Neutrophil (primary cell): ENCODE data around the gene ZC3H12D.
"Not testable (repeated sequence)": the region's sequence is repeated elsewhere in the genome, so short reads cannot be mapped to it uniquely, and the experiment has no call there.

Experiments
- H3K27ac ChIP-seq: fragments of 200-600 bp; sonication (generic); 2 replicates; pipeline ENCODE4 v1.5.1; 2016; ENCODE audit warnings: mild to moderate bottlenecking, moderate library complexity
- H3K27me3 ChIP-seq: fragments of 200-600 bp; sonication (generic); 2 replicates; pipeline ENCODE4 v1.6.0; 2016; ENCODE audit warnings: mild to moderate bottlenecking
- H3K36me3 ChIP-seq: fragments of 200-600 bp; sonication (generic); 2 replicates; pipeline ENCODE4 v1.5.1; 2017
- H3K4me1 ChIP-seq, 2 experiments: fragments of 200-600 bp in 1 of 2; sonication (generic) in 1 of 2; 1 replicate in 1 of 2; 2 replicates in 1 of 2; pipeline versions ENCODE4 v1.5.1 to v1.6.1; 2013 to 2016; ENCODE audit warnings: low read depth in 1 of 2, low read length in 1 of 2, mild to moderate bottlenecking in 1 of 2, moderate library complexity in 1 of 2; ENCODE audit not compliant: control insufficient read depth in 1 of 2, insufficient read depth in 1 of 2
- H3K4me3 ChIP-seq, 2 experiments: fragments of 200-600 bp in 1 of 2; sonication (generic) in 1 of 2; 1 replicate in 1 of 2; 2 replicates in 1 of 2; pipeline ENCODE4 v1.5.1; 2013 to 2016; ENCODE audit warnings: low read depth in 1 of 2, low read length in 1 of 2, mild to moderate bottlenecking in 1 of 2, moderate library complexity in 1 of 2
- H3K9me3 ChIP-seq: fragments of 200-600 bp; sonication (generic); 2 replicates; pipeline ENCODE4 v1.5.1; 2016
- TF ChIP-seq, protein P1 (sequence below): fragments of 200-600 bp; sonication (generic); IDR thresholded peaks from 2 replicates; pipeline ENCODE4 v1.5.1; 2016; ENCODE audit warnings: antibody characterized with exemption

ZC3H12D gene

GRCh38 chr6:149499066-149499465 lies 14.3 kb upstream of the ZC3H12D start:
- Histone ChIP-seq H3K4me1 (no peaks in the 10 kb centered on the region), H3K36me3 (peaks cover 4% of the 10 kb centered on the region), H3K4me3 (no peak overlapping the region), H3K27ac (no peak overlapping the region), H3K27me3 (no peaks in the 10 kb centered on the region), H3K9me3 (no peaks in the 10 kb centered on the region)
- TF ChIP-seq, protein P1, sequence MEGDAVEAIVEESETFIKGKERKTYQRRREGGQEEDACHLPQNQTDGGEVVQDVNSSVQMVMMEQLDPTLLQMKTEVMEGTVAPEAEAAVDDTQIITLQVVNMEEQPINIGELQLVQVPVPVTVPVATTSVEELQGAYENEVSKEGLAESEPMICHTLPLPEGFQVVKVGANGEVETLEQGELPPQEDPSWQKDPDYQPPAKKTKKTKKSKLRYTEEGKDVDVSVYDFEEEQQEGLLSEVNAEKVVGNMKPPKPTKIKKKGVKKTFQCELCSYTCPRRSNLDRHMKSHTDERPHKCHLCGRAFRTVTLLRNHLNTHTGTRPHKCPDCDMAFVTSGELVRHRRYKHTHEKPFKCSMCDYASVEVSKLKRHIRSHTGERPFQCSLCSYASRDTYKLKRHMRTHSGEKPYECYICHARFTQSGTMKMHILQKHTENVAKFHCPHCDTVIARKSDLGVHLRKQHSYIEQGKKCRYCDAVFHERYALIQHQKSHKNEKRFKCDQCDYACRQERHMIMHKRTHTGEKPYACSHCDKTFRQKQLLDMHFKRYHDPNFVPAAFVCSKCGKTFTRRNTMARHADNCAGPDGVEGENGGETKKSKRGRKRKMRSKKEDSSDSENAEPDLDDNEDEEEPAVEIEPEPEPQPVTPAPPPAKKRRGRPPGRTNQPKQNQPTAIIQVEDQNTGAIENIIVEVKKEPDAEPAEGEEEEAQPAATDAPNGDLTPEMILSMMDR = no peak

DNA sequence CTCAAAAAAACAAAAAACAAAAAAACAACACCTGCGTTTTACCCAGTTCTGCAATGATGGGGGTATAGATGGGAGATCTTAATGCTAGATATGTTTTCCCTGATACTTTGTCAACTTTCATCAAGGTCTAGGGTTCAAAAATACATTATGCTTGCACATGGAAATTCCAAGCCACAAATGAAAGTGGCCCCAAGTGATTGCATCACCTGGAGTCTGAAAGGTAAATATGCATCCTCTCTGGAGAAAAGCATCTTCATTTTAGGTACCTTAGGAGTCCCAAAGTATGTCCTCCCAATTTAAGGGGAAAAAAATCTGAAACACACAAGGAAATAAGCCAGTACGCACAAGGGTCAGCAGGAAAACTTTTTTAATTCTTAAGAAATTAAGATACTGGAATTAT lies 12.6 kb upstream of the ZC3H12D start:
- Histone ChIP-seq H3K36me3 (peaks cover 4% of the 10 kb centered on the region), H3K27me3 (no peaks in the 10 kb centered on the region), H3K4me1 (no peaks in the 10 kb centered on the region), H3K27ac (no peak overlapping the region), H3K9me3 (no peaks in the 10 kb centered on the region), H3K4me3 (no peak overlapping the region)
- TF ChIP-seq, protein P1 = no peak

DNA sequence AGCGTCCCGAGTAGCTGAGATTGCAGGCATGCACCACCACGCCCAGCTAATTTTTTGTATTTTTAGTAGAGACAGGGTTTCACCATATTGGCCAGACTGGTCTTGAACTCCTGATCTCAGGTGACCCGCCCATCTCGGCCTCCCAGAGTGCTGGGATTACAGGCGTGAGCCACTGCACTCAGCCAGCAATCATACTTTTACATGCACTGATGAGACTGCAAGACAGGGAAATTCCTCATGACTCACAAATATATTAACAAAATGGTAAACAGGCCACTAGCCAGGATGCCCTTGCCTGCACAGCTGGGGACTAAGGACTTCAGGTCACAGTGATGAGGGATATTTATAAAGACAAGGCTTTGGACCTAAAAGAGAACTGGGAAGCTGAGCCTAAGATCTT lies 11.8 kb upstream of the ZC3H12D start:
- H3K4me3 ChIP-seq, H3K27me3 ChIP-seq, H3K36me3 ChIP-seq, H3K9me3 ChIP-seq, H3K4me1 ChIP-seq, H3K27ac ChIP-seq: not testable (repeated sequence)

DNA sequence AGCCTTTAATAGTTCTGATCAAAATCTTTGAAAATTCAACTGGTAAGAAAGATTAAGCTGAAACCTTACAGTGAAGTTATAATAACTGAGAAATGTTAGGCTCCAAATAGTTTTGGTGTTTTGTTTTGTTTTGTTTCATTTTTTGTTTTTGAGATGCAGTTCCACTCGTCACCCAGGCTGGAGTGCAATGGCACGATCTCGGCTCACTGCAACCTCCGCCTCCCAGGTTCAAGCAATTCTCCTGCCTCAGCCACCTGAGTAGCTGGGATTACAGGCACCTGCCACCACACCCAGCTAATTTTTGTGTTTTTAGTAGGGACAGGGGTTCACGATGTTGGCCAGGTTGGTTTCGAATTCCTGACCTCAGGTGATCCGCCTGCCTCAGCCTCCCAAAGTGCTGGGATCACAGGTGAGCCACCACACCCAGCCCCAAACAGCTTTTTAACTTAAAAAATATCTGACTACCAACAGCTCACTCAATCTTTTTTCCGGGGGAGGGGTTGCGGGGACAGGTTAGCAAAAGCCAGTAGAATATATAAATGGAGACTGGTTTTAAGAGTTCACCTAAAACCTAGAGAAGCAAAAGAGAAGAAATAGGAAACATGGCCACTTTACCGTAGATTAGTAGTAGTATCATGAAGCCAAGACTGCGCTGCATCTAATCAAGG lies 10.7 kb upstream of the ZC3H12D start:
- not testable (repeated sequence) for H3K9me3 ChIP-seq, H3K27me3 ChIP-seq, H3K4me3 ChIP-seq, H3K27ac ChIP-seq, H3K4me1 ChIP-seq, H3K36me3 ChIP-seq

DNA sequence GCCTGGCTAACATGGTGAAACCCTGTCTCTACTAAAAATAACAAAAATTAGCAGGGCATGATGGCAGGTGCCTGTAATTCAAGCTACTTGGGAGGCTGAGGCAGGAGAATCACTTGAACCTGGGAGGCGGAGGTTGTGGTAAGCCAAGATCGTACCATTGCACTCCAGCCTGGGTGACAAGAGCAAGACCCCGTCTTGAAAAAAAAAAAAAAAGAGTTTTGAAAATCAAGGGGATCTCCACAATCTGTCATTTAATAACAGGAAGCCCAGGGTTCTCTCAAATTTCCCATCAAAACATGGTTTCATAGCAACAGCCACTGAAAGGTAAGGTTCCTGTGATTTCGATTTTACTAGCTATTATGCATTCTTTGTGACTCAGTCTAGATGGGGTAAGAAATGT lies 10.0 kb upstream of the ZC3H12D start:
- not testable (repeated sequence) for H3K27me3 ChIP-seq, H3K4me1 ChIP-seq, H3K4me3 ChIP-seq, H3K9me3 ChIP-seq, H3K36me3 ChIP-seq, H3K27ac ChIP-seq

DNA sequence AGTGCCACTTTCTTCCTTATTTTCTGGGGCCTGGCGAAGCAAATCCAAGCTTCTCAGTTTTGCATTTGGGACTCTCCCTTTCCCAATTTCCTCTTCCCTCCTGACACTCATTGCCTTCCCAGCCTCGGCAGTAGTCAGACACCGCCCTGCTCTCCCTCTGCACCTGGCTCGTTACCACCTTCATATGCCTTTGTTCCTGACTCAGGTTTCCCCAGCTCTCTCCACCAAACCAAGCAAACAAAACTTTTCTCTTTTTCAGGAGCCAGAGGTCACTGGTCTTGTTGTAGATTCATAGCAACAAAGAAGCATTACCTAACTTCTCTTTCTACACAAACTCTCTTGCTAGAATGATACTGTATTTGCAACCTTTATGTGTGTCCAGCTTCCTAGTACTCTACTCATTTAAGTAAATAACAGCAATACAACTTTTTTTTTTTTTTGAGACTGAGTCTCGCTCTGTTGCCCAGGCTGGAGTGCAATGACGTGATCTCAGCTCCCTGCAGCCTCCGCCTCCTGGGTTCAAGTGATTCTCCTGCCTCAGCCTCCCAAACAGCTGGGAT lies 9.0 kb upstream of the ZC3H12D start:
- no peaks in the 10 kb centered on the region for H3K9me3 ChIP-seq
- H3K4me3 ChIP-seq = no peak overlapping the region
- TF ChIP-seq, protein P1 = no peak
- H3K36me3 ChIP-seq = no peaks in the 10 kb centered on the region
- H3K27me3 ChIP-seq = no peaks in the 10 kb centered on the region
- no peak overlapping the region for H3K27ac ChIP-seq
- no peaks in the 10 kb centered on the region for H3K4me1 ChIP-seq

DNA sequence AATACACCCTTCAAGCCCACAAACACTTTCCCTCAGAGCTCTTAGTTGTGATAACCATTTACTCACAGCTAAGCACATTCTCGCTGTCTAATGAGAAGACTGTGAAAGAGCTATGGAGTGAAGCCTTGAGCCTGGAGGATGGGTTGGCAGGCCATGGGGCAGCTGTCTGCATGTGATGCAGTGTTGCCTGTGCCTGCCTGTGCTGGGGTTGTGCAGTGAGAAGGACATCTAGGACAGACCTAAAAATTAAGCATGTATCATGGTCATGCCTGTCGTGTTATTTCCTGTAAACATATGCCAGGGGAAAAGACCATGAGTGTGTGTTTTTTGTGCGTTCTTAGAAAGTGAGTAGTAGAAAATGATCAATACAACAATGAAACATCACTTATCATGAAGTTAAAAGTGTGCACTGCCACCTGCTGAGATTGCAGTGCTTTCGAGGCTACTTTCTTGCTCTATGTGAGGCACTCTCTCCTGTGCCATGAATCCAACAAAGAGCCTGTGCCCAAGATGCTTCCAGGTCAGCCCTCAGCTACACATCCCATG lies 8.1 kb upstream of the ZC3H12D start:
- H3K27me3 ChIP-seq = no peaks in the 10 kb centered on the region
- no peak overlapping the region for H3K4me3 ChIP-seq
- TF ChIP-seq, protein P1 = no peak
- no peaks in the 10 kb centered on the region for H3K9me3 ChIP-seq
- no peaks in the 10 kb centered on the region for H3K36me3 ChIP-seq
- no peaks in the 10 kb centered on the region for H3K4me1 ChIP-seq
- no peak overlapping the region for H3K27ac ChIP-seq
